ENCODE data around the gene ROBO3.

DNA sequence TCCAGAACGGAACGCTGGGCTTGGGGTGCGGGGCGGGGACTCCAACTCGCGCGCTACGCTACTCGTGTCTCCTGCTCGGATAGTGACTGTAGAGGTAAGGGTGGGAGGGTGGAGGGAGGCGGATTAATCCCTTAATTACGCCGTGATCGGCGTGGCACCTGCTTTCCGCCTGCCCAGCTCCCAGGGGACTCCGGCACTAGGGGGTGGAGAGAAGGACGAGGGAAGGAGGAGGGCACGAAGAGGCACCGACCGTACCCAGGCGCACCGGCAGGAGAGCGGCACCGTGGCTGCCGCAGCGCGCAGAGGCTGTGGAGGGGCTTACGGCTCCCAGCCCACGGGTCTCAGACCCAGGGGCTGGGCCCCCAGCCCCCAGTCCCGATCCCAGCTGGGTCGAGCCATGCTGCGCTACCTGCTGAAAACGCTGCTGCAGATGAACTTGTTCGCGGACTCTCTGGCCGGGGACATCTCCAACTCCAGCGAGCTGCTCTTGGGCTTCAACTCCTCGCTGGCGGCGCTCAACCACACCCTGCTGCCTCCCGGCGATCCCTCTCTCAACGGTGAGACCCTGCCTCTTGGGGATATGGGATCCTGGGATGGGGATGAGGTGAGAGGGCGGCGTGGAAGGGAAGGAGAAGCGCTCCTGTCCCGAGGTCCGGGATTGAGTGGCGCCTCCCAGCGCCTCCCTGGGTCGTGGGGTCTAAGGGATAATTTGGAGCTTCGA lies at the start of gene ROBO3:
- no peak for TF ChIP-seq ZNF549 (tag by site-specific recombination; IDR thresholded peaks at IDR 0.05)
- TF ChIP-seq, protein P1, sequence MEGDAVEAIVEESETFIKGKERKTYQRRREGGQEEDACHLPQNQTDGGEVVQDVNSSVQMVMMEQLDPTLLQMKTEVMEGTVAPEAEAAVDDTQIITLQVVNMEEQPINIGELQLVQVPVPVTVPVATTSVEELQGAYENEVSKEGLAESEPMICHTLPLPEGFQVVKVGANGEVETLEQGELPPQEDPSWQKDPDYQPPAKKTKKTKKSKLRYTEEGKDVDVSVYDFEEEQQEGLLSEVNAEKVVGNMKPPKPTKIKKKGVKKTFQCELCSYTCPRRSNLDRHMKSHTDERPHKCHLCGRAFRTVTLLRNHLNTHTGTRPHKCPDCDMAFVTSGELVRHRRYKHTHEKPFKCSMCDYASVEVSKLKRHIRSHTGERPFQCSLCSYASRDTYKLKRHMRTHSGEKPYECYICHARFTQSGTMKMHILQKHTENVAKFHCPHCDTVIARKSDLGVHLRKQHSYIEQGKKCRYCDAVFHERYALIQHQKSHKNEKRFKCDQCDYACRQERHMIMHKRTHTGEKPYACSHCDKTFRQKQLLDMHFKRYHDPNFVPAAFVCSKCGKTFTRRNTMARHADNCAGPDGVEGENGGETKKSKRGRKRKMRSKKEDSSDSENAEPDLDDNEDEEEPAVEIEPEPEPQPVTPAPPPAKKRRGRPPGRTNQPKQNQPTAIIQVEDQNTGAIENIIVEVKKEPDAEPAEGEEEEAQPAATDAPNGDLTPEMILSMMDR (tag by site-specific recombination; IDR thresholded peaks at IDR 0.05), result 0 out of 2 replicates have a peak, but pooled peaks have one; percentile 13
- TF ChIP-seq ZNF76 (tag by site-specific recombination; IDR thresholded peaks at IDR 0.05; ENCODE audit: borderline replicate concordance, low read depth), result peak; percentile 47; the same call in 1 of the 2 replicates
- TF ChIP-seq, protein P2, sequence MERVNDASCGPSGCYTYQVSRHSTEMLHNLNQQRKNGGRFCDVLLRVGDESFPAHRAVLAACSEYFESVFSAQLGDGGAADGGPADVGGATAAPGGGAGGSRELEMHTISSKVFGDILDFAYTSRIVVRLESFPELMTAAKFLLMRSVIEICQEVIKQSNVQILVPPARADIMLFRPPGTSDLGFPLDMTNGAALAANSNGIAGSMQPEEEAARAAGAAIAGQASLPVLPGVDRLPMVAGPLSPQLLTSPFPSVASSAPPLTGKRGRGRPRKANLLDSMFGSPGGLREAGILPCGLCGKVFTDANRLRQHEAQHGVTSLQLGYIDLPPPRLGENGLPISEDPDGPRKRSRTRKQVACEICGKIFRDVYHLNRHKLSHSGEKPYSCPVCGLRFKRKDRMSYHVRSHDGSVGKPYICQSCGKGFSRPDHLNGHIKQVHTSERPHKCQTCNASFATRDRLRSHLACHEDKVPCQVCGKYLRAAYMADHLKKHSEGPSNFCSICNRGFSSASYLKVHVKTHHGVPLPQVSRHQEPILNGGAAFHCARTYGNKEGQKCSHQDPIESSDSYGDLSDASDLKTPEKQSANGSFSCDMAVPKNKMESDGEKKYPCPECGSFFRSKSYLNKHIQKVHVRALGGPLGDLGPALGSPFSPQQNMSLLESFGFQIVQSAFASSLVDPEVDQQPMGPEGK (tag by site-specific recombination; IDR thresholded peaks at IDR 0.05), result peak; percentile 40; the same call in 1 of the 2 replicates
- no peak for TF ChIP-seq ZNF768 (tag by site-specific recombination; IDR thresholded peaks at IDR 0.05)
- TF ChIP-seq TCF7L2 (IDR thresholded peaks at IDR 0.05; ENCODE audit: borderline replicate concordance, low read depth, low read length), result no peak
- no peak for TF ChIP-seq ZNF175 (tag by site-specific recombination; IDR thresholded peaks at IDR 0.05)
- TF ChIP-seq, protein P3, sequence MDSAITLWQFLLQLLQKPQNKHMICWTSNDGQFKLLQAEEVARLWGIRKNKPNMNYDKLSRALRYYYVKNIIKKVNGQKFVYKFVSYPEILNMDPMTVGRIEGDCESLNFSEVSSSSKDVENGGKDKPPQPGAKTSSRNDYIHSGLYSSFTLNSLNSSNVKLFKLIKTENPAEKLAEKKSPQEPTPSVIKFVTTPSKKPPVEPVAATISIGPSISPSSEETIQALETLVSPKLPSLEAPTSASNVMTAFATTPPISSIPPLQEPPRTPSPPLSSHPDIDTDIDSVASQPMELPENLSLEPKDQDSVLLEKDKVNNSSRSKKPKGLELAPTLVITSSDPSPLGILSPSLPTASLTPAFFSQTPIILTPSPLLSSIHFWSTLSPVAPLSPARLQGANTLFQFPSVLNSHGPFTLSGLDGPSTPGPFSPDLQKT (IDR thresholded peaks at IDR 0.05; ENCODE audit: borderline replicate concordance, low read depth, low read length), result no peak
- TF ChIP-seq, protein P4, sequence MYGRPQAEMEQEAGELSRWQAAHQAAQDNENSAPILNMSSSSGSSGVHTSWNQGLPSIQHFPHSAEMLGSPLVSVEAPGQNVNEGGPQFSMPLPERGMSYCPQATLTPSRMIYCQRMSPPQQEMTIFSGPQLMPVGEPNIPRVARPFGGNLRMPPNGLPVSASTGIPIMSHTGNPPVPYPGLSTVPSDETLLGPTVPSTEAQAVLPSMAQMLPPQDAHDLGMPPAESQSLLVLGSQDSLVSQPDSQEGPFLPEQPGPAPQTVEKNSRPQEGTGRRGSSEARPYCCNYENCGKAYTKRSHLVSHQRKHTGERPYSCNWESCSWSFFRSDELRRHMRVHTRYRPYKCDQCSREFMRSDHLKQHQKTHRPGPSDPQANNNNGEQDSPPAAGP (tag by site-specific recombination; IDR thresholded peaks at IDR 0.05), result no peak
